B cell (primary cell): ENCODE data around the gene CBLB. TPM values are rescaled to one million over a fixed set of nuclear protein-coding genes. Genes with fewer than 3 reads are reported as not detected.

ENCODE experiments used
- ATAC-seq: fragments of 200-7000 bp; cut with Tn5 transposase; one replicate; pipeline ENCODE4 v1.10.0; 2021; ENCODE audit warnings: low read depth, mild to moderate bottlenecking, moderate number of reproducible peaks, moderate library complexity
- CTCF ChIA-PET: fragments of 350-600 bp; sonication (Branson Sonifier 250); formaldehyde crosslinking; loops from one replicate; lab custom pipeline; 2021; ENCODE audit warnings: antibody characterized with exemption, inconsistent platforms; lab: Charles Lee
- POLR2A ChIA-PET: fragments of 350-600 bp; sonication (Branson Sonifier 250); formaldehyde crosslinking; loops from one replicate; lab custom pipeline; 2021; ENCODE audit warnings: antibody characterized with exemption; lab: Charles Lee
- DNase-seq: peaks from one replicate; pipeline ENCODE4 v3.0.0; 2013
- H2AFZ ChIP-seq: 2 replicates; pipeline ENCODE4 v1.6.1; 2012; ENCODE audit warnings: mild to moderate bottlenecking, low read depth, low read length; ENCODE audit not compliant: insufficient read depth, poor library complexity, severe bottlenecking
- H3K27ac ChIP-seq, 2 donors: 1 replicate in 1 of 2; 2 replicates in 1 of 2; pipeline ENCODE4 v1.5.1; 2012 to 2013; ENCODE audit warnings: low read length in 2 of 2, mild to moderate bottlenecking in 2 of 2, moderate library complexity in 1 of 2
- H3K27me3 ChIP-seq, 4 experiments: fragments of 200-600 bp in 1 of 4; sonication (generic) in 1 of 4; replicated peaks in 1 of 4; 1 replicate in 2 of 4; 2 replicates in 2 of 4; pipeline versions ENCODE4 v1.6.1 to v1.7.0; 2013 to 2016; ENCODE audit warnings: low read length in 3 of 4, mild to moderate bottlenecking in 2 of 4, mixed read lengths in 1 of 4, moderate library complexity in 1 of 4; ENCODE audit not compliant: insufficient read depth in 4 of 4, control insufficient read depth in 3 of 4; ENCODE audit errors: control extremely low read depth in 1 of 4
- H3K36me3 ChIP-seq, 2 experiments: replicated peaks in 1 of 2; 1 replicate in 1 of 2; 2 replicates in 1 of 2; pipeline versions ENCODE4 v1.6.1 to v1.7.1; 2013; ENCODE audit warnings: low read length in 1 of 2; ENCODE audit not compliant: insufficient read depth in 2 of 2, control insufficient read depth in 1 of 2; ENCODE audit errors: control extremely low read depth in 1 of 2, extremely low read depth in 1 of 2
- H3K4me1 ChIP-seq, 2 donors: fragments of 200-600 bp in 1 of 2; sonication (generic) in 1 of 2; 1 replicate in 1 of 2; 2 replicates in 1 of 2; pipeline versions ENCODE4 v1.5.1 to v1.6.1; 2013 to 2017; ENCODE audit warnings: low read length in 2 of 2; ENCODE audit not compliant: control insufficient read depth in 2 of 2, insufficient read depth in 2 of 2
- H3K4me2 ChIP-seq: replicated peaks from 2 replicates; pipeline ENCODE3; 2012; ENCODE audit warnings: mild to moderate bottlenecking, low read depth, low read length; ENCODE audit not compliant: poor library complexity, severe bottlenecking
- H3K4me3 ChIP-seq, 5 experiments: fragments of 200-600 bp in 1 of 5; sonication (generic) in 1 of 5; 1 replicate in 3 of 5; 2 replicates in 2 of 5; pipeline versions ENCODE4 v1.5.1 to v1.7.0; 2011 to 2016; ENCODE audit warnings: low read length in 4 of 5, mild to moderate bottlenecking in 4 of 5, low read depth in 2 of 5, control low read depth in 1 of 5, moderate library complexity in 1 of 5; ENCODE audit not compliant: insufficient read depth in 1 of 5; ENCODE audit errors: control extremely low read depth in 1 of 5, extremely low read depth in 1 of 5
- H3K79me2 ChIP-seq: fragments of 200-600 bp; sonication (generic); one replicate; pipeline ENCODE4 v1.6.0; 2016; ENCODE audit warnings: low read length; ENCODE audit not compliant: control insufficient read depth, insufficient read depth
- H3K9ac ChIP-seq: fragments of 200-600 bp; sonication (generic); 2 replicates; pipeline ENCODE4 v1.6.1; 2017; ENCODE audit warnings: mild to moderate bottlenecking, low read length, moderate library complexity
- H3K9me3 ChIP-seq, 3 donors: one replicate each; pipeline versions ENCODE4 v1.6.1 to v1.7.1; 2013; ENCODE audit warnings: low read length in 2 of 3; ENCODE audit not compliant: control insufficient read depth in 2 of 3, insufficient read depth in 1 of 3; ENCODE audit errors: control extremely low read depth in 1 of 3
- H4K20me1 ChIP-seq: 2 replicates; pipeline ENCODE4 v1.6.0; 2012; ENCODE audit warnings: mild to moderate bottlenecking, low read length; ENCODE audit not compliant: insufficient read depth, control insufficient read depth, poor library complexity, severe bottlenecking
- H3K27ac Mint-ChIP-seq: one replicate; pipeline ENCODE4 v1.8.0; 2021; ENCODE audit warnings: mixed read lengths
- H3K27me3 Mint-ChIP-seq: one replicate; pipeline ENCODE4 v1.8.0; 2021; ENCODE audit warnings: mixed read lengths
- H3K4me1 Mint-ChIP-seq: one replicate; pipeline ENCODE4 v1.8.0; 2021; ENCODE audit warnings: mixed read lengths
- H3K4me3 Mint-ChIP-seq: one replicate; pipeline ENCODE4 v1.8.0; 2021; ENCODE audit warnings: mixed read lengths
- H3K9me3 Mint-ChIP-seq: one replicate; pipeline ENCODE4 v1.8.0; 2022; ENCODE audit warnings: mixed read lengths; ENCODE audit not compliant: insufficient read depth
- EZH2 ChIP-seq: IDR thresholded peaks from 2 replicates; pipeline ENCODE4 v1.6.1; 2012; ENCODE audit warnings: borderline replicate concordance, low read depth, mild to moderate bottlenecking, moderate library complexity, low read length; ENCODE audit not compliant: insufficient read depth, poor library complexity, severe bottlenecking
- WGBS: methylation state at CpG from one replicate; pipeline ENCODE4 v1.1.5; 2013; ENCODE audit warnings: missing lambda C conversion rate; ENCODE audit not compliant: insufficient coverage; 5-methylcytosine and 5-hydroxymethylcytosine counted together
- intact Hi-C: fragments of 100-400 bp; cut with micrococcal nuclease; formaldehyde crosslinking; loops from one replicate; pipeline ENCODE4 v1.10.0; 2022
- polyA plus RNA-seq: library from polyadenylated mRNA; depleted of rRNA; stranded (reverse); fragments of >200 nt; gene quantifications from 2 replicates; pipeline ENCODE4 v1.2.3, GENCODE V29; 2012
- total RNA-seq, 2 donors: library from RNA; stranded (reverse); fragments of 120-200 nt in 1 of 2; gene quantifications; 1 replicate in 1 of 2; 2 replicates in 1 of 2; pipeline versions ENCODE4 v1.2.3 to v1.2.4, GENCODE V29; 2013 to 2022
- TF ChIP-seq, protein P1 (sequence below): fragments of 200-600 bp; IDR thresholded peaks from one replicate; pipeline ENCODE4 v1.8.0; 2022; ENCODE audit warnings: antibody characterized with exemption, mild to moderate bottlenecking

The CBLB gene
- total and polyA plus RNA-seq, 2 donors (not counting 1 experiment from before 2014, with no cell fraction given) = 19.0 to 135 TPM

DNA sequence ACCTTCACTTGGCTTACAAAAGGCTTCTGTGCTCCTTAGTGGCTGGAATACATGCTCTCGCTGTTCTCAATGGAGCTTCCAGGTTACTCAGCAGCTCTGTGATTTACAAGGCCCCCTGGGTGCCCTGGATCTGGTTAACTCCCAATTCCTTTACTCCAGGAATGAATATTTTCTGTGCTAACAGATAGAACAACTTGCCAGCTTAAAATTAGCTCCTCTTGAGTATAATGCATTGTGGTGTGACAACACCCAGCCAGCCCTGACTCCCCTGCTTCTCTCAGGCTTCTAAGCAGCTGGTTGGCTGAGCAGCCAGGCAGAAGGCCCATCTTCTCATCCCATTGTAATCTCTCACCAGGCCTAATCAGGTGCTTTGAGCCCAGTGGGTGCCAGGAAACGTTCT, 255.7 kb downstream of the CBLB start:
- DNase-seq (no peak), ATAC-seq (no peak)
- 78% methylated on average over 1 of the region's 2 CpGs for WGBS
- POLR2A ChIA-PET = no interaction called here
- TF ChIP-seq EZH2 = no peak
- TF ChIP-seq, protein P1, sequence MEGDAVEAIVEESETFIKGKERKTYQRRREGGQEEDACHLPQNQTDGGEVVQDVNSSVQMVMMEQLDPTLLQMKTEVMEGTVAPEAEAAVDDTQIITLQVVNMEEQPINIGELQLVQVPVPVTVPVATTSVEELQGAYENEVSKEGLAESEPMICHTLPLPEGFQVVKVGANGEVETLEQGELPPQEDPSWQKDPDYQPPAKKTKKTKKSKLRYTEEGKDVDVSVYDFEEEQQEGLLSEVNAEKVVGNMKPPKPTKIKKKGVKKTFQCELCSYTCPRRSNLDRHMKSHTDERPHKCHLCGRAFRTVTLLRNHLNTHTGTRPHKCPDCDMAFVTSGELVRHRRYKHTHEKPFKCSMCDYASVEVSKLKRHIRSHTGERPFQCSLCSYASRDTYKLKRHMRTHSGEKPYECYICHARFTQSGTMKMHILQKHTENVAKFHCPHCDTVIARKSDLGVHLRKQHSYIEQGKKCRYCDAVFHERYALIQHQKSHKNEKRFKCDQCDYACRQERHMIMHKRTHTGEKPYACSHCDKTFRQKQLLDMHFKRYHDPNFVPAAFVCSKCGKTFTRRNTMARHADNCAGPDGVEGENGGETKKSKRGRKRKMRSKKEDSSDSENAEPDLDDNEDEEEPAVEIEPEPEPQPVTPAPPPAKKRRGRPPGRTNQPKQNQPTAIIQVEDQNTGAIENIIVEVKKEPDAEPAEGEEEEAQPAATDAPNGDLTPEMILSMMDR = no peak
- no peaks in the 10 kb centered on the region for H3K9me3 Mint-ChIP-seq
- Histone ChIP-seq H3K9ac (no peak overlapping the region), H3K9me3 (no peaks in the 10 kb centered on the region), H2AFZ (no peak overlapping the region), H3K27me3 (no peaks in the 10 kb centered on the region), H3K4me3 (no peak overlapping the region), H3K4me1 (no peaks in the 10 kb centered on the region), H3K79me2 (no peaks in the 10 kb centered on the region), H3K27ac (no peak overlapping the region), H4K20me1 (no peaks in the 10 kb centered on the region), H3K4me2 (no peak overlapping the region), H3K36me3 (no peaks in the 10 kb centered on the region)
- CTCF ChIA-PET = no interaction called here
- H3K27me3 Mint-ChIP-seq = no peaks in the 10 kb centered on the region
- intact Hi-C loops = no loop called here
- no peak overlapping the region for H3K4me3 Mint-ChIP-seq
- H3K4me1 Mint-ChIP-seq = no peaks in the 10 kb centered on the region
- no peak overlapping the region for H3K27ac Mint-ChIP-seq

GRCh38 chr3:105611304-105612192, 257.3 kb downstream of the CBLB start:
- no peaks in the 10 kb centered on the region for H3K9me3 Mint-ChIP-seq
- H3K4me1 Mint-ChIP-seq = no peaks in the 10 kb centered on the region
- Histone ChIP-seq H3K4me3 (no peak overlapping the region), H3K9ac (no peak overlapping the region), H3K9me3 (no peaks in the 10 kb centered on the region), H2AFZ (no peak overlapping the region), H3K4me1 (no peaks in the 10 kb centered on the region), H4K20me1 (no peaks in the 10 kb centered on the region), H3K79me2 (no peaks in the 10 kb centered on the region), H3K4me2 (no peak overlapping the region), H3K36me3 (no peaks in the 10 kb centered on the region), H3K27me3 (no peaks in the 10 kb centered on the region), H3K27ac (no peak overlapping the region)
- intact Hi-C loops = no loop called here
- TF ChIP-seq EZH2 = no peak
- TF ChIP-seq, protein P1 = no peak
- H3K27me3 Mint-ChIP-seq = no peaks in the 10 kb centered on the region
- DNase-seq (no peak), ATAC-seq (no peak)
- no peak overlapping the region for H3K27ac Mint-ChIP-seq
- no peak overlapping the region for H3K4me3 Mint-ChIP-seq
- POLR2A ChIA-PET = no interaction called here
- WGBS = 88% methylated on average over 1 of the region's 5 CpGs
- CTCF ChIA-PET = no interaction called here
